Activated CD8-positive, alpha-beta memory T cell treated with anti-CD3 and anti-CD28 coated beads for 36 hours (primary cell): ENCODE results near the gene LAMB2. TPM values are rescaled to one million over a fixed set of nuclear protein-coding genes. Genes with fewer than 3 reads are reported as not detected.

ENCODE experiments used
- CTCF ChIA-PET: fragments of 350-600 bp; sonication (Branson Sonifier 250); formaldehyde crosslinking; loops from one replicate; lab custom pipeline; 2021; ENCODE audit warnings: antibody characterized with exemption; lab: Charles Lee
- POLR2A ChIA-PET: fragments of 350-600 bp; sonication (Branson Sonifier 250); formaldehyde crosslinking; loops from one replicate; lab custom pipeline; 2021; ENCODE audit warnings: antibody characterized with exemption; lab: Charles Lee
- total RNA-seq, 2 experiments: library from RNA; stranded (reverse); gene quantifications; one replicate each; pipeline ENCODE4 v1.2.3, GENCODE V29; 2021

The LAMB2 gene
- total RNA-seq, 2 experiments from 2014 or later, result not detected

GRCh38 chr3:49124991-49125670, 7.7 kb downstream of the LAMB2 start:
- ChIA-PET POLR2A (no interaction called here), CTCF (no interaction called here)

- CTCF ChIA-PET, result no interaction called here
These were observed 8.6 kb downstream of the LAMB2 start for GRCh38 chr3:49124203-49124602.

DNA sequence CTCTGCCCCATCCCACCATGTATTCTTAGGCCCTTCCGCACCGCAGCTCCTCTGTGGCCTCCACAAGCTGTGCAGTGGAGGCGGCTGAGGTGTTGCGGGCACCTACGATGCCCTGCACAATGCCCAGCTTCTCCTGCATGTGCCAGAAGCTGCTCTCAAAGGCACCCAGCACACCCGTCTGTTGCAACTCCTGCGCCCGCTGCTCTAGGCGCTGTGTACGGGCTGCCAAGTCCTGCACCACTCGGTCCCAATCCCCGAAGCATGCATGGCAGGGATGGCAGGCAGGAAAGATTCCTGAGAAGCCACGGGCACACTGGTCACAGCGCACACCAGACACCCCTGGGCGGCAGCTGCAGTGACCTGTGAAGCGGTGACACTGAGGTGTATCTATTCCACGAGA, 9.2 kb downstream of the LAMB2 start:
- CTCF ChIA-PET, result no interaction called here
- POLR2A ChIA-PET, result no interaction called here

More at GRCh38 chr3:49124203-49124602, 8.6 kb downstream of the LAMB2 start:
- POLR2A ChIA-PET, result no interaction called here

DNA sequence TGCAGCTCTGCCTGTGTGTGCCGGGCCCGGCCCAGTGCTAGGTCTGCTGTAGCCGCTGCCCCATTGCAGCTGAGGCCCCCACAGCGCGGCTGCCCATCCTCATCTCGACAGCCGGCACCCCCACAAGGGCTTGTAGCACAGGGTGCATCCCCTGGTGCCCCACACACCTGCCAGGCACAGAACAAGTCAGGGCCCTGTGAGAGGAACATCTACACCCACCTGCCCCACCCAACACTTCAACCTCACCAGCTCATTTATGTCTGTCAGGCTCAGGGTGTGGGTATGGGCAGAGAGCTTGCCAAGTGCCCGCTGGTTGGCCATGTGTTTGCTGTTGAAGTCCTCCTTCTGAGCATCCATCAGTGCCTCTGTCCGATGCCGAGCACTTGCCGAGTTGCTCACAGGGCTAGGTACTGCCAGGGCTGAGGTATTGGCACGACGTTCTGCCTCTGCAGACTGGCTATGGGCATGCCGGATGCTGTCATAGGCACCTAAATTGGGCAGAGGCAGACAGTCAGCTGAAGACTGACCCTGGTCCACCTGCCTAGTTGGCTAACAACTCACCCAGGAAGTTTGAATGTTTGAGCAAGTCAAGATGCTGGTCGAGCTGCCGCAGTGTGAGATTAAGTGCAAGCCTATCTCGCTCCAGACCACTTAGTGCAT, 9.8 kb downstream of the LAMB2 start:
- ChIA-PET CTCF (no interaction called here), POLR2A (no interaction called here)

- POLR2A ChIA-PET, result no interaction called here
- CTCF ChIA-PET, result no interaction called here
These were observed 10.4 kb downstream of the LAMB2 start for GRCh38 chr3:49122451-49122850.

- POLR2A ChIA-PET, result no interaction called here
- CTCF ChIA-PET, result interaction anchor here (1.4 kb wide), 1 partner anchor 102 kb away, joined by 8 read pairs; no protein-coding TSS in a partner anchor
These were observed 10.8 kb downstream of the LAMB2 start for GRCh38 chr3:49122022-49122421.

DNA sequence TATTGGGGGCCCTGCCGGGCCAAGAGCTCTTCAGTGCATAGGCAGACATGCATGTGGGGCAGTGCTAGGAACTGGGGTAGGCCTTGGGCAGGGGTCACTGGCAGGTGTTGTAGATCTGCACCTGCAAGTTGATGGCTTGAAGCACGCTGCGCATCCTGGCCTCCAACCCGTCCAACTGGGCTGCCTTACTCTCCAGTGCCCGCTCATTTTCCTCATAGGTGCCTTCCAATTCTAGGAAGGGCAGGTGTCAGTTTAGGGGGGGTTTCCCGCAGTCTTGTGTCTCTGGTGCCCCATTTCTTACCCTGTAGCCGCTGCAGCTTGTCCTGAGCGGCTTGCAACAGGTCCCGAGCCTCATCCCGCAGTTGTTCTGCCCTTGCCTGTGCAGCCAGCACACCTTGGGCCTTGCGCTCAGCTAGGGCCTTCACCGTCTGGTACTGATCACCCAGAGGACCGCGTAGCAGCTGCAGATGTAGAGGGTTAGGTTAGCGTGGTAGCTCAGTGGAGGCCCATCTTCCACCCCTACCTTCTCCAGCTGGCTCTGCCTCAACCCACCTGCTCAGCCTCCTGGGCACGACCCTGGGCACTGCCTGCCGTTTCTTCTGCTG, 11.6 kb downstream of the LAMB2 start:
- POLR2A ChIA-PET, result interaction anchor here (0.6 to 1.4 kb wide), 9 partner anchors 12 to 650 kb away, joined by 3 to 11 read pairs (median 3); partner anchors contain the start of genes QRICH1 and RHOA

GRCh38 chr3:49120438-49121131, 12.3 kb downstream of the LAMB2 start, which contains the start of gene USP19:
Gene USP19 (minus strand): TSS chr3:49120823. CDS start chr3:49119145, 1,678 bp downstream.
- ChIA-PET CTCF (interaction anchor here (0.6 to 1.4 kb wide), 5 partner anchors 26 to 233 kb away, joined by 3 to 8 read pairs (median 4); partner anchors contain the start of gene KLHDC8B), POLR2A (interaction anchor here (0.6 to 1.4 kb wide), 8 partner anchors 12 to 291 kb away, joined by 3 to 11 read pairs (median 3); partner anchors contain the start of genes QRICH1 and RHOA)

More for the DNA sequence above, 11.6 kb downstream of the LAMB2 start:
- CTCF ChIA-PET, result interaction anchor here (0.6 to 1.4 kb wide), 4 partner anchors 27 to 346 kb away, joined by 3 to 8 read pairs (median 6); partner anchors contain the start of gene KLHDC8B

DNA sequence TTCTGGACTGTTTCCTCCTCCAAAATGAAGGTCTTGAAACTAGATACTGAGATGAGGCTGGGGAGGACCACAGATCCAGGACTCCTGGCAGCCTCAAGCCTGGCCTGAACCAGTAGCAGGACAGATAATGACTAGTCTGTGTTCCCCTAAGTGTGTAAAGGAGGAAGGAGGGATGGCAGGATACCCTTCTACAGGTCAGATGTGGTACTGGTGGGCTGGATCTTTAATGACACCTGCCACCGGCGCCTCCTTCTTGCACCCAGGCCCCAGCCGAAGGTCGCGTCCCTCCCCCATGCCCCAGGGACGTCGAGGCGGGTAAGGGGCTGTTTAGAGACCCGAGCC, 12.8 kb downstream of the LAMB2 start:
- POLR2A ChIA-PET, result interaction anchor here (1.2 to 1.4 kb wide), 2 partner anchors 16 to 26 kb away, joined by 3 to 11 read pairs; partner anchors contain the start of gene QRICH1
- CTCF ChIA-PET, result interaction anchor here (0.6 kb wide), 1 partner anchor 234 kb away, joined by 4 read pairs; no protein-coding TSS in a partner anchor

DNA sequence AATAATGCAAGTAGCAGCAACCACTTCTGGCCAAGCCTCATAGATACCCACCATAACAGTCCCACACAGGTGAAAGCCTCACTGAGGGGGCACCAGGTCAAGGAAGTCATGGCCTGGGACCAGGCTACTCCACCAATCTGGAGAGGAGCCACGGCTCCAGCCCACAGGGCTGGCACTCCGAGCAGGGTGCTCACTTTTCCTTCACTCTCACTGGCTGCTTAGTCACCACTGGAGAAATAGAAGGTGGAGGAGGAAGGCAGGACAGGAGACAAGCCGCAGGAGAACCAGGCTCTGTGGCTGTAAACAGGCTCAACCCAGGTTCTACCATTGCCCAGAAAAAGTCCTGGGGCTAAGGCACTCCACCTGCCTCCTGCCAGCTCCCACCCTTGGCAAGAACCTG, 13.4 kb downstream of the LAMB2 start:
- ChIA-PET CTCF (no interaction called here), POLR2A (no interaction called here)

DNA sequence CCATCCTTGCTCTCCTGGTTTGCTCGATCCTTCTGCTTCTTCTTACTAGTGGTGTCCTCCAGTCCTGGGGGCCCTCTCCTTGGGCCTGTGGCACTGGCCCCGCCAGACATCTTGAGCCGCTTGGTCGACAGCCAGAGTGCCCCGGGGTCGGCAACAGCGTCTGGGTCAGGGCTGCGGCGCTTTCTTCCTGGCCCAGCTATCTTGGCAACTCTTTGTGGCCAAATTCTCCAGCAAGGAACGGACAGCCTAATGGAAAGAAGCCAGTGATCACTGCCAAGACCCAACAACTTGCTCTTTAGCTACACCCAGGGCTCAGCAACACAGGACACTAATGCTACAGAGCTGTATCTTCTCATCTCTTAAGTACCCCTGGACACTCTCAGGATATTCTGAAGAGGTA, 13.8 kb downstream of the LAMB2 start:
- POLR2A ChIA-PET, result no interaction called here
- CTCF ChIA-PET, result no interaction called here

GRCh38 chr3:49112262-49112661, 20.6 kb downstream of the LAMB2 start:
- CTCF ChIA-PET, result no interaction called here
- POLR2A ChIA-PET, result interaction anchor here (0.5 kb wide), 1 partner anchor 62 kb away, joined by 6 read pairs; no protein-coding TSS in a partner anchor

DNA sequence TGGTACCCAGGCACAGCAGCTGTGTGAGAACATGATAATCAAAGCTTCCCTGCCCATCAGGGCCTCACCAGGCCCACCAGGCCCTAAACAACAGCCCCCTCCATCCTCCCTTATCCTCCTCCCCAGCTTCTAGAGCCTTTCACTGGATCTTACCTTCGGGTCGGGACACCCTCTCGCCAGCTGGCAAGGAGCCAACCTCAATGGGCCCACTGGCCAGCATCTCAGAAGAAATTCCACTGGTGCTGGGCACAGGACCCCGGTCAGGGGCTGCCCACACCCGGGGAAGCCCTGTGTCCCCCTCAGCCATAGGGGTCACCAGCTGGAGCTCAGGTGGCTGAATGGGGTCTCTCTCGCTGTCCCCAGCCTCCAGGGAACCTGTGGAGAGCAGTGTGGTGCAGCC, 21.5 kb downstream of the LAMB2 start:
- POLR2A ChIA-PET, result no interaction called here
- CTCF ChIA-PET, result no interaction called here

DNA sequence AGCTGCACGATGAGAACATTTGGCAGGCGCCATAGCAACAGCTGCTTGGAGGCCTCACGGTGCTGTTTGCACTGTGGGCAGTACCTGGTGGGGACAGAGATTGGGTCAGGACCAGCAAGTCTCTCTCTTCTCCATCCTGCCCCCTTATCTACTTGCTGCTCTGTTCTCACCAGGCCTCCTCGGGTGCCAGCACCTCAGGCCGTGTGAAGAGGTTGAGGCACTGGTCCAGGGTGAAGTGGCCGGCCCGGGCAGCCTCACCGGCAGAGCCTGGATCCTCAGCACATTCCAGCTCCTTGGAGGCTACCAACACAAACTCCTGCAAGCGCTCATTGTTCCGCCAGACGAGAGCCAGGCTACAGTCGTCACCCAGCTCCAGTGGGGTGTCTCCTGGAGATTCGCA, 22.1 kb downstream of the LAMB2 start:
- ChIA-PET CTCF (no interaction called here), POLR2A (no interaction called here)

DNA sequence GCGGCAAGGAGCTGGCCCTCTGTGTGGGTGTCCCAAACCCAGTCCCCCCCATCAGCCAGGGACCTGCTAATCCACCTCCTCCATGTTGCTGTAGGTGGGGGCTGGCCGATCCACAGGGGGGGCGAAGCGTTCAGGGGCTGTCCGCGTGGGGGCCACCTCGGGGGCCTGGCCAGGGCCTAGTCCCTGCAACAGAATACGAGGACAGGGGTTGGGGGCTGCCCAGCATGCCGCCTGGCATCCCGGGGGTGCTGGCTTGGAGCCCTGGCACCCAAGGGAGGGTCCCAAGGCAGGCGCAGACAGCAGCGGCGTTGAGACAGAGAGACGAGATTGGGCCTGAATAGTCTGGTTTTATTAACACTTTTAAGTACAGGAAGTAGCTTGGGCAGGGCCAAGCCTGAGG, 24.5 kb downstream of the LAMB2 start:
- CTCF ChIA-PET, result no interaction called here
- POLR2A ChIA-PET, result interaction anchor here (0.6 kb wide), 1 partner anchor 13 kb away, joined by 6 read pairs; no protein-coding TSS in a partner anchor

- ChIA-PET POLR2A (interaction anchor here (0.6 to 2.0 kb wide), 4 partner anchors 11 to 185 kb away, joined by 3 to 13 read pairs (median 3); partner anchors contain the start of genes QRICH1 and USP19), CTCF (interaction anchor here (1.1 to 4.6 kb wide), 2 partner anchors 11 to 25 kb away, joined by 3 to 23 read pairs; partner anchors contain the start of gene QRICH1)
These were observed 28.2 kb downstream of the LAMB2 start, which contains the start of gene QARS1 for GRCh38 chr3:49104427-49105291. Gene QARS1 (minus strand): TSS chr3:49104757. CDS start chr3:49104733, 24 bp downstream.

GRCh38 chr3:49104052-49104426, 28.8 kb downstream of the LAMB2 start:
- POLR2A ChIA-PET, result interaction anchor here (0.6 to 2.0 kb wide), 3 partner anchors 10 to 184 kb away, joined by 3 to 13 read pairs (median 3); partner anchors contain the start of genes QRICH1 and USP19
- CTCF ChIA-PET, result interaction anchor here (1.1 to 4.6 kb wide), 2 partner anchors 10 to 26 kb away, joined by 3 to 23 read pairs; partner anchors contain the start of gene QRICH1
